CD14-positive monocyte (primary cell): ENCODE results near the gene SMARCC1. TPM values are rescaled to one million over a fixed set of nuclear protein-coding genes. Genes with fewer than 3 reads are reported as not detected.

ENCODE experiments used
- DNase-seq, 3 donors: peaks; one replicate each; pipeline ENCODE4 v3.0.0-alpha.2; 2011 to 2022
- H2AFZ ChIP-seq: 2 replicates; pipeline ENCODE4 v1.6.0; 2012; ENCODE audit warnings: mild to moderate bottlenecking, low read depth, low read length, inconsistent platforms; ENCODE audit not compliant: insufficient read depth, poor library complexity, severe bottlenecking
- H3K27ac ChIP-seq, 2 donors: 1 replicate in 1 of 2; 2 replicates in 1 of 2; pipeline ENCODE4 v1.5.1; 2012 to 2013; ENCODE audit warnings: low read length in 2 of 2, control low read depth in 1 of 2, inconsistent platforms in 1 of 2, low read depth in 1 of 2, mild to moderate bottlenecking in 1 of 2
- H3K27me3 ChIP-seq, 2 donors: one replicate each; pipeline versions ENCODE4 v1.6.0 to v1.6.1; 2011 to 2013; ENCODE audit warnings: low read length in 2 of 2; ENCODE audit not compliant: control insufficient read depth in 2 of 2, insufficient read depth in 2 of 2
- H3K36me3 ChIP-seq, 2 donors: replicated peaks in 1 of 2; 1 replicate in 1 of 2; 2 replicates in 1 of 2; pipeline versions ENCODE4 v1.5.1 to v1.6.1; 2012 to 2013; ENCODE audit warnings: low read length in 2 of 2, control low read depth in 1 of 2, inconsistent platforms in 1 of 2, mild to moderate bottlenecking in 1 of 2; ENCODE audit not compliant: insufficient read depth in 2 of 2, control insufficient read depth in 1 of 2
- H3K4me1 ChIP-seq, 2 donors: 1 replicate in 1 of 2; 2 replicates in 1 of 2; pipeline versions ENCODE4 v1.5.1 to v1.6.1; 2012 to 2013; ENCODE audit warnings: low read length in 2 of 2, control low read depth in 1 of 2, inconsistent platforms in 1 of 2, mild to moderate bottlenecking in 1 of 2, moderate library complexity in 1 of 2; ENCODE audit not compliant: insufficient read depth in 2 of 2, control insufficient read depth in 1 of 2
- H3K4me2 ChIP-seq: replicated peaks from 2 replicates; pipeline ENCODE3; 2012; ENCODE audit warnings: low read length, moderate library complexity, mild to moderate bottlenecking; ENCODE audit not compliant: poor library complexity, severe bottlenecking; ENCODE audit errors: extremely low read depth
- H3K4me3 ChIP-seq, 3 experiments: fragments of 200-600 bp in 1 of 3; sonication (generic) in 1 of 3; replicated peaks in 1 of 3; 1 replicate in 2 of 3; 2 replicates in 1 of 3; pipeline ENCODE4 v1.5.1; 2011 to 2013; ENCODE audit warnings: low read length in 3 of 3, mild to moderate bottlenecking in 3 of 3, control low read depth in 2 of 3, low read depth in 2 of 3, inconsistent platforms in 1 of 3, moderate library complexity in 1 of 3
- H3K79me2 ChIP-seq: 2 replicates; pipeline ENCODE4 v1.6.0; 2012; ENCODE audit warnings: mild to moderate bottlenecking, control low read depth, inconsistent platforms, low read length, moderate library complexity; ENCODE audit not compliant: insufficient read depth
- H3K9ac ChIP-seq: 2 replicates; pipeline ENCODE4 v1.6.0; 2017; ENCODE audit warnings: low read length, mild to moderate bottlenecking; ENCODE audit not compliant: insufficient read depth, poor library complexity, severe bottlenecking
- H3K9me3 ChIP-seq, 2 donors: replicated peaks in 1 of 2; 1 replicate in 1 of 2; 2 replicates in 1 of 2; pipeline versions ENCODE4 v1.5.1 to v1.6.1; 2012 to 2013; ENCODE audit warnings: low read length in 2 of 2, control low read depth in 1 of 2; ENCODE audit not compliant: control insufficient read depth in 1 of 2, insufficient read depth in 1 of 2
- H4K20me1 ChIP-seq: 2 replicates; pipeline ENCODE4 v1.6.0; 2012; ENCODE audit warnings: mild to moderate bottlenecking, low read length, control low read depth, moderate library complexity; ENCODE audit not compliant: insufficient read depth
- H3K27ac Mint-ChIP-seq, 7 donors: one replicate each; pipeline ENCODE4 v1.8.0; 2020; ENCODE audit warnings: mild to moderate bottlenecking in 7 of 7, mixed read lengths in 7 of 7, moderate library complexity in 6 of 7, inconsistent platforms in 2 of 7
- H3K27me3 Mint-ChIP-seq, 3 donors: one replicate each; pipeline ENCODE4 v1.8.0; 2021 to 2022; ENCODE audit warnings: low read depth in 3 of 3, mild to moderate bottlenecking in 3 of 3, mixed read lengths in 3 of 3, moderate library complexity in 3 of 3, inconsistent platforms in 1 of 3
- H3K36me3 Mint-ChIP-seq, 2 donors: one replicate each; pipeline ENCODE4 v1.8.0; 2020; ENCODE audit warnings: mixed read lengths in 2 of 2, inconsistent platforms in 1 of 2, mild to moderate bottlenecking in 1 of 2
- H3K4me1 Mint-ChIP-seq: one replicate; pipeline ENCODE4 v1.8.0; 2020; ENCODE audit warnings: mild to moderate bottlenecking, mixed read lengths
- H3K4me3 Mint-ChIP-seq, 2 donors: one replicate each; pipeline ENCODE4 v1.8.0; 2020; ENCODE audit warnings: mild to moderate bottlenecking in 2 of 2, mixed read lengths in 2 of 2, moderate library complexity in 1 of 2
- H3K9me3 Mint-ChIP-seq, 7 donors: one replicate each; pipeline ENCODE4 v1.8.0; 2020 to 2022; ENCODE audit warnings: mixed read lengths in 7 of 7, mild to moderate bottlenecking in 6 of 7, moderate library complexity in 6 of 7, inconsistent platforms in 2 of 7
- CTCF ChIP-seq: fragments of 200-600 bp; IDR thresholded peaks from one replicate; pipeline ENCODE4 v1.8.0; 2022; ENCODE audit warnings: antibody characterized with exemption, mild to moderate bottlenecking
- WGBS: methylation state at CpG from one replicate; pipeline ENCODE4 v1.1.5; 2013; ENCODE audit warnings: missing lambda C conversion rate; ENCODE audit not compliant: insufficient coverage; 5-methylcytosine and 5-hydroxymethylcytosine counted together
- intact Hi-C, 2 donors: fragments of 100-400 bp; cut with micrococcal nuclease; formaldehyde crosslinking; loops; one replicate each; pipeline versions ENCODE4 v1.15.0 to v1.15.1; 2023
- polyA plus RNA-seq, 3 donors: library from polyadenylated mRNA; depleted of rRNA in 1 of 3; unstranded in 2 of 3; stranded (reverse) in 1 of 3; fragments of 300-500 nt in 2 of 3; fragments of >200 nt in 1 of 3; fragmentation: Illumina TruSeq in 2 of 3; gene quantifications; 1 replicate in 2 of 3; 2 replicates in 1 of 3; pipeline ENCODE4 v1.2.3, GENCODE V29; 2012 to 2021

The SMARCC1 gene
- polyA plus RNA-seq, 3 donors = 8.8 to 33.5 (median 20.5) TPM

DNA sequence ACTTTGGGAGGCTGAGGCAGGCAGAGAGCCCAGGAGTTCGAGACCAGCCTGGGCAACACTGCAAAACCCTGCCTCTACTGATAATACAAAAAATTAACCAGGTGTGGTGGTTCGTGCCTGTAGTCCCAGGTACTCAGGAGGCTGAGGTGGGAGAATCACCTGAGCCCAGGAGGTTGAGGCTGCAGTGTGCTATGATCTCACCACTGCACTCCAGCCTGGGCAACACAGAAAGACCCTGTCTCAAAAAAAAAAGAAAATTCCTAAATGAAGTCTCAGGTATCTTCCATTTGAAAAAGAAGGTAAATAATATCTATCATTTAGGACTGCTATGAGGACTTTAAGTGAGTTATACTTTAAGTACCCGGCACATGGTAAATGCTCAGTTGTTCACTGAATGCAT lies 2.9 kb downstream of the SMARCC1 start:
- no peak for TF ChIP-seq CTCF
- no peak overlapping the region for H2AFZ ChIP-seq
- H3K9me3 ChIP-seq = no peaks in the 10 kb centered on the region
- H3K36me3 Mint-ChIP-seq = peaks cover 0 to 3% of the 10 kb centered on the region in 2 donors
- H3K27me3 Mint-ChIP-seq = no peaks in the 10 kb centered on the region
- no peak overlapping the region for H3K27ac Mint-ChIP-seq
- no peaks in the 10 kb centered on the region for H3K27me3 ChIP-seq
- no peak overlapping the region for H3K9ac ChIP-seq
- peaks cover 65% of the 10 kb centered on the region for H4K20me1 ChIP-seq
- intact Hi-C loops = no loop called here
- H3K4me1 ChIP-seq = peaks cover 25 to 31% of the 10 kb centered on the region in 2 donors
- WGBS = no CpG with 5 or more reads among the region's 3 CpGs
- no peak for DNase-seq
- H3K4me3 Mint-ChIP-seq = no peak overlapping the region
- peaks cover 90% of the 10 kb centered on the region for H3K79me2 ChIP-seq
- no peak overlapping the region for H3K4me3 ChIP-seq
- H3K9me3 Mint-ChIP-seq = no peaks in the 10 kb centered on the region
- peaks cover 29% of the 10 kb centered on the region for H3K4me1 Mint-ChIP-seq
- H3K27ac ChIP-seq = peak overlapping the region in 1 of 2 donors; percentile 96
- H3K4me2 ChIP-seq = no peak overlapping the region
- H3K36me3 ChIP-seq = peaks cover 0 to 6% of the 10 kb centered on the region in 2 donors

GRCh38 chr3:47772788-47773187 lies 8.9 kb downstream of the SMARCC1 start:
- no peak overlapping the region for H3K4me3 Mint-ChIP-seq
- H3K27me3 ChIP-seq = no peaks in the 10 kb centered on the region
- H3K4me3 ChIP-seq = no peak overlapping the region
- peaks cover 3% of the 10 kb centered on the region for H3K4me1 Mint-ChIP-seq
- peaks cover 19 to 45% of the 10 kb centered on the region in 2 donors for H3K36me3 ChIP-seq
- WGBS = 90% methylated on average over 2 of the region's 8 CpGs
- peaks cover 95% of the 10 kb centered on the region for H3K79me2 ChIP-seq
- no peak overlapping the region for H3K9ac ChIP-seq
- no peak overlapping the region for H3K27ac ChIP-seq
- H3K4me1 ChIP-seq = no peaks in the 10 kb centered on the region
- H3K4me2 ChIP-seq = no peak overlapping the region
- intact Hi-C loops = no loop called here
- peaks cover 69% of the 10 kb centered on the region for H4K20me1 ChIP-seq
- H3K36me3 Mint-ChIP-seq = peaks cover 21 to 43% of the 10 kb centered on the region in 2 donors
- no peak overlapping the region for H2AFZ ChIP-seq
- no peak overlapping the region for H3K27ac Mint-ChIP-seq
- no peaks in the 10 kb centered on the region for H3K9me3 ChIP-seq
- H3K27me3 Mint-ChIP-seq = no peaks in the 10 kb centered on the region
- no peak for DNase-seq
- H3K9me3 Mint-ChIP-seq = no peaks in the 10 kb centered on the region
- no peak for TF ChIP-seq CTCF
